DMS153 treated with DMSO at 0.1 percent for 48 hours (cell line): ENCODE measurements around the gene CXorf38.

Source experiments
- DNase-seq: peaks from one replicate; lab custom pipeline; 2025; ENCODE audit not compliant: unreplicated experiment; lab: John Stamatoyannopoulos, UW

The CXorf38 gene

GRCh38 chrX:40647307-40648197 is at the start of gene CXorf38:
Gene CXorf38 (minus strand): TSS chrX:40647561. CDS start chrX:40647520, 41 bp downstream.
- DNase-seq, result peak; percentile 80

GRCh38 chrX:40694802-40695201 is 47.4 kb upstream of the CXorf38 start:
- no peak for DNase-seq

- no peak for DNase-seq
Observed at GRCh38 chrX:40688929-40689328, 41.6 kb upstream of the CXorf38 start.

DNA sequence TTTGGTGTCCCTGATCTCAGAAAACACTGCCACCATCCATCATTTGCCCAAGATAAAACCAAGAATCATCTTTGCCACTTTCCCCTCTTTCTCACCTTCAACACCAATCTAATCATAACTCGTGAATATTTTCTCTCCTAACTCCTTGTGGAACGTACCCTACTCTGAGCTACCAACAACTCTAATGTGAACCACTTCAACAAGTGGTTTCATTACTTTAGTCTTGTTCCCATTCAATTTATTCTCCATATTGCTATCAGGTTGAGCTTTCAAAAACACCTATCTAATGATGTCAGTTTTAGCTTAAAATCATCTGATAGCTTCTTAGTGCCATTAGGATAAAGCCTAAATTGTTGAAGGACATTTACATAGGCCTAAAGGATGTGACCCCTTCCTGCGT is 39.8 kb upstream of the CXorf38 start:
- DNase-seq, result no peak

- no peak for DNase-seq
Observed at GRCh38 chrX:40685362-40685918, 38.1 kb upstream of the CXorf38 start.

DNA sequence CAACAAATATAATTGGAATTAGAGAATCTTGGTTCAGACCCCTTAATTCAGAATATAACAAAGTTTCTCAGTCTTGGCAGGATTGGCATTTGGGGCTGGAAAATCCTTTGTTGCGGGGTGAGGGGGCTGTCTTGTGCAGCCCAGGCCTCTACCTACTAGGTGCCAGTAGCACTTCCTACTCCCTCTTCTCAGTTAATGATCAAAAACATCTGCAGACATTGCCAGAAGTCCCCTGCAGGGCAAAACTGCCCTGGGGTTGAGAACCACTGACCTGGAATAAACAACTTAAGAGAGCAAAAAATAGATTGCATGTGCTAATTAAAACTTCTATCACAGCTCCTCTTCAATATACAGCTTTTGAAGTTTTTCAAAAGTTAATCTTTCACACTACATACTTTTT is 36.7 kb upstream of the CXorf38 start:
- no peak for DNase-seq

- no peak for DNase-seq
Observed at GRCh38 chrX:40683245-40683644, 35.9 kb upstream of the CXorf38 start.

DNA sequence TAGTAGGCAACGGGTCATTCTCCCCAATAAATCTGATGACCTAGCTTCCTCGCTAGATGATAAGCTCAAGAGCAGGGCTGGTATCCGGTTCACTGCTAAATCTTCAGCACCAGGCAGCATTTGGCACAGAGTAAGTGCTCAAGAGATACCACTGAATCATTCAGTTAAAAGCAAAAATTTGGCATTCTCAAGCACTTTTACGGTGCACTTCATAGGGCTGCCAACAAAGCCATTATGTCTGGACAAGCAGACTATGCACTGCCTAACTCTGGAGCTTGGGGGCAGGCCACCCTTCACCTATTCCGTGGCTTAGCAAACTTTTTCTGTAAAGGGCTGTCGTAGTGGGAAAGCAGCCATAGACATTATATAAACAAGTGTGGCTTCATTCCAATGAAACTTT is 23.8 kb upstream of the CXorf38 start:
- no peak for DNase-seq

GRCh38 chrX:40663880-40664630 is 16.7 kb upstream of the CXorf38 start:
- no peak for DNase-seq

DNA sequence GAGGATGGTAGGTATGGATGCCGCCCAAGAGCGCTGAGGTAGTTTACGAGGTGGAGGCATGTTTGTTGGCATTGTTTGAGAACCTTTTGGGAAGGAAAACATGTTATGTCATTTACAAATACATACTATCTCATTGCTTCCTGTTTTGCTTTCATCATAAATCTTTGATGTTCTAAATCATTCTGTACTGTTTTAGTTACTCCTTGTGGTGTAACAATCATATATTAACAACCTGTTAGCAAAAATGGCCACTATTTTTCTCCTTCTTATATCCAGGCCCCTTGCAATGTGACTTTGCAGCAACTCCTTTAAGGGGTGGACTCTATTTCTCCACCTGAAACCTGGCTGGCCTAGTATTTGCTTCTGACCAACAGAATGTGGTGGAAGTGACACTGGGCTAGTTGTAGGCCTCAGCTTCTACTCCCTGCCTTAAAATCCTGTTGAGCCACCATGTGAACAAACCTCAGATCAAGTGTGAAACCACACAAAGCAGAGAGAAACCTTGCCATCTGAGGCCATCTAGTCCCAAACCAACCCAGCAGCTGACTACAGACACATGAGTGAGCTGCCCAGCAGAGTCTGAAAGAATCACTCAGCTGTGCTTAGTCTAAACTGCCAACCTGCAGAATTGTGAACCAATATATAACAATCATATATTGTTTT is 15.8 kb upstream of the CXorf38 start:
- no peak for DNase-seq

GRCh38 chrX:40661489-40661888 is 14.1 kb upstream of the CXorf38 start:
- no peak for DNase-seq

GRCh38 chrX:40660381-40660780 is 13.0 kb upstream of the CXorf38 start:
- no peak for DNase-seq

DNA sequence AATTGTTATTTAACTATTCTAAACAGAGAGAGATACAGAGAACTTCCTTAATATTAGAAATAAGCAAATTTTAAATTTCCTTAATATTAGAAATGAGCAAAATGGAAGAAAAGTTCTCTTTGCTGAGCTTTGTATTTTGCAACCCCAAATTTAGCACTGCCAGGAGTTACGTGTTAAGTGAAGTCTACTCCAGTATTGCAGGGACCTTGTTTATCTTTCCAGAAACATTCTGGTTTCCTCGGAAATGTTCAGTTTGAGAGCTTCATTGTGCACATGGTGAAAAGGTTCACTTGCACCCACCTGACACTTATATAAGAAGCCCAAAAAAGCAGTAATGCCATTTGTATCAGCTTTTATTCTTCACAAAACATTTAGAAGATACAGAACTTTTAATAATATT is 6.2 kb upstream of the CXorf38 start:
- DNase-seq, result no peak

DNA sequence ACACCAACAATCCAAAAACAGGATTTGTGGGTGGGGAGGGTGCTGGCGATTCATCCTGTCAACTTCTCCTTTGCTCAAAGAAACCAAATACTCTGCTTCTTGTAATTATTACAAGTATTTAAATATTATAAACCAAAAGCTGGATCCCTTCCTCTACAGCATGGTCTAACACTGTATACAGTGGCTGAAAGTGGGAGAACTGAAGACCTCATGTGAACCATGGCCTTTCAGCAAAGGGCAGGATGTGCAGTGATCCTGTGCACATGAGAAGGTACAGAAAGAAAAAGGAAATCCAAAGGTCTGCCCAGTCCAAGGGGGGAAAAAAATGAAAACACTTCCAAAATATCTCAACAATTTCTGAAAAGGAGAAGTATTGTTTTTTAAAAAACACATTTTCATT is 5.3 kb upstream of the CXorf38 start:
- no peak for DNase-seq

DNA sequence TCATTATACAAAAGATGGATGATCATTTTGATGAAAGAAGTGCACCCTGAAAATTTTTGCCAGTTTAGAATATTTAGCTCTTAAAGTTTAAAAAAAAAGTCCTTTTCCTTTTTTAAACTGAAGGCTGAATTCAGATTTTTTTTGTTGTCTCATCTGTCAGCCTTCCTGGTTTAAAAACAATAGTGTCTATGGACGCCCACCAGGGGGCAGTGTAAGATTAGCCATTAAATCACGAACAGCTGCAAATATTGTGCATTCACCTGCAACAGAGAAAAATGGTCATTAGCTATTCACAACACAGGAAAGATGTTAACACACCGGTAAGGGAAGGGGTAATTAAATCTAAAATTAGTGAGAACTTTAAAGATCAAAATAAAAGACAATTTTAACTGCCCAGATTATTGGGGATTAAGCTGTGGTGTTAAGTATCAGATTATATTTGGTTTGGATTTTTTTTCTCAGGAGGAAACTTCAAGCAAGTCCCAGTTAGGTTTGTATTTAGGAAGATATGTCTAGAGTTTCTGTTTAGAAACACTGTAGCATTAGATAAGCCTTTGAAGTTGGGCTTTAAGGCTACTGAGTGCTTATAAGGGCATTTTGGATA is 4.4 kb upstream of the CXorf38 start:
- DNase-seq, result peak; percentile 36

GRCh38 chrX:40646489-40647306 is 663 bp downstream of the CXorf38 start:
- DNase-seq, result no peak

DNA sequence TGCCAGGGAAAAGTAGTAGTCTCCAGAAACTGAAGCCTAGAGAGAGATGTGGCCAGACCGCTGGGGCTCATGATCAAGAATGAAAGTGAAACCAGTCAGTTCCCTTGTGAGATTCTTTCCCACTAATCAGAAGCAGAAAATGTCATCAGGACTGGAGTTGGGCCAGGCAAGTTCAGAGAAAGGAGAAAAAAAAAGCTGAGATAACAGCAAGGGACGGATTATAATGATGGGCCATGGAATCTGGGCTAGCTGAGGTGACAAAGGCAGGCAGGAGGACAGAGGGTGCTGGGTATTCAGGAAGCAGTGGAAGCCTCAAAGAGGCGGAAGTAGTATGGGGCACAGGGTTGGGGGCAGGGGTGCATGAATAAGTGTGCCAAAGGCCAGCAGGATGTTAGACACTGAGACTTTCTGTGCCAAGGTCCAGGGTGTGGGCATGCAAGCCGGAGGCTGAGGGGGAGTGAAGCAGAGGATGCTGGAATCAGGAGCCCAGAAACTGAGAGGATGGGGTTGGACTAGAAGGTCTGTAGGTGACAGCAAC is 2.5 kb downstream of the CXorf38 start:
- peak; percentile 9 for DNase-seq

DNA sequence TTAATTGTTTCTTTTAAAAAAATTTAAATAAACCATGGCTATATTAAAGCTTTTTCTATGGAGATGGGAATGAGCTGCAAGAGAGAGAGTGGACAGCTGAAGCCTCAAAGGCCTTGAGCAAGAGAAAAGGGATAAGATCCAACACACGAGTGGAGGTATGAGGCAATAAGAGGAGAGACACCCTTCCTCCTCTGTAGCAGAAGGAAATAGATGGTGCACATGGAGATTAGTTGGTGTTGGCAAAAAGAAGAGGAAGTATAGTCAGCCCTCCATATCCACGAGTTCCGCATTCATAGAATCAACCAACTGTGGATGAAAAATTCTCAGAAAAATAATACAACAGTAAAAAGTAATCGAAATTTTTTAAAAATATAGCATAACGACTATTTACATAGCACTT is 3.2 kb downstream of the CXorf38 start:
- no peak for DNase-seq

GRCh38 chrX:40637687-40638086 is 9.7 kb downstream of the CXorf38 start:
- no peak for DNase-seq

GRCh38 chrX:40632199-40632598 is 15.2 kb downstream of the CXorf38 start:
- DNase-seq, result no peak
